Upper lobe of left lung (tissue), 4 donors: ENCODE data around the gene AGBL3.

Source experiments
- CTCF ChIP-seq, 6 experiments: fragments of 450-650 bp in 4 of 6; fragments of 200-600 bp in 2 of 6; sonication (generic) in 2 of 6; IDR thresholded peaks; one replicate each; pipeline ENCODE4 v1.5.1; 2016 to 2019; ENCODE audit warnings: antibody characterized with exemption in 6 of 6
- EP300 ChIP-seq, 4 donors: sonication (generic); formaldehyde crosslinking; IDR thresholded peaks; one replicate each; pipeline ENCODE4 v1.5.1; 2017; ENCODE audit warnings: antibody characterized with exemption in 4 of 4, control low read depth in 2 of 4
- POLR2A ChIP-seq, 4 donors: fragments of 450-650 bp; IDR thresholded peaks; one replicate each; pipeline ENCODE4 v1.5.1; 2016 to 2017; ENCODE audit warnings: antibody characterized with exemption in 4 of 4, mild to moderate bottlenecking in 2 of 4
- POLR2AphosphoS5 ChIP-seq, 2 donors: sonication (generic); formaldehyde crosslinking; IDR thresholded peaks; one replicate each; pipeline ENCODE4 v1.5.1; 2017; ENCODE audit warnings: antibody characterized with exemption in 2 of 2

GRCh38 chr7:135091717-135092116, 105.4 kb downstream of the AGBL3 start:
- TF ChIP-seq CTCF (IDR thresholded peaks at IDR 0.05) (no peak), POLR2AphosphoS5 (IDR thresholded peaks at IDR 0.05) (no peak), POLR2A (IDR thresholded peaks at IDR 0.05) (no peak), EP300 (IDR thresholded peaks at IDR 0.05) (no peak)
